ENCODE data around the gene DISP3. TPM values are rescaled to one million over a fixed set of nuclear protein-coding genes. Genes with fewer than 3 reads are reported as not detected.

Gene DISP3
- polyA plus RNA-seq, 4 donors: 0.81 to 2.1 (median 1.4) TPM

GRCh38 chr1:11538886-11539285, 59.9 kb downstream of the DISP3 start:
- no peak for DNase-seq (ENCODE audit: low read depth in 4 of 4, low spot score in 3 of 4)

- DNase-seq (ENCODE audit: low read depth in 4 of 4, low spot score in 3 of 4): no peak
Measured at GRCh38 chr1:11539850-11540772, 61.2 kb downstream of the DISP3 start.

- no peak for DNase-seq (ENCODE audit: low read depth in 4 of 4, low spot score in 3 of 4)
Measured at GRCh38 chr1:11540773-11541160, 61.8 kb downstream of the DISP3 start.

- DNase-seq (ENCODE audit: low read depth in 4 of 4, low spot score in 3 of 4): no peak
Measured at GRCh38 chr1:11541236-11541635, 62.3 kb downstream of the DISP3 start.

- DNase-seq (ENCODE audit: low read depth in 4 of 4, low spot score in 3 of 4): no peak
Measured at GRCh38 chr1:11541956-11542355, 63.0 kb downstream of the DISP3 start.

GRCh38 chr1:11543392-11543791, 64.4 kb downstream of the DISP3 start:
- no peak for DNase-seq (ENCODE audit: low read depth in 4 of 4, low spot score in 3 of 4)

- no peak for DNase-seq (ENCODE audit: low read depth in 4 of 4, low spot score in 3 of 4)
Measured at GRCh38 chr1:11543796-11544195, 64.8 kb downstream of the DISP3 start.

- no peak for DNase-seq (ENCODE audit: low read depth in 4 of 4, low spot score in 3 of 4)
Measured at GRCh38 chr1:11546456-11546855, 67.5 kb downstream of the DISP3 start.

- DNase-seq (ENCODE audit: low read depth in 4 of 4, low spot score in 3 of 4): peak; percentile 77 to 93 (median 86)
Measured at GRCh38 chr1:11550664-11551283, 71.8 kb downstream of the DISP3 start.

- DNase-seq (ENCODE audit: low read depth in 4 of 4, low spot score in 3 of 4): no peak
Measured at GRCh38 chr1:11558276-11558675, 79.3 kb downstream of the DISP3 start.

GRCh38 chr1:11558871-11559590, 80.1 kb downstream of the DISP3 start:
- DNase-seq (ENCODE audit: low read depth in 4 of 4, low spot score in 3 of 4): no peak

GRCh38 chr1:11559591-11559970, 80.6 kb downstream of the DISP3 start:
- no peak for DNase-seq (ENCODE audit: low read depth in 4 of 4, low spot score in 3 of 4)

- no peak for DNase-seq (ENCODE audit: low read depth in 4 of 4, low spot score in 3 of 4)
Measured at GRCh38 chr1:11560061-11560460, 81.1 kb downstream of the DISP3 start.

GRCh38 chr1:11561740-11562139, 82.8 kb downstream of the DISP3 start:
- no peak for DNase-seq (ENCODE audit: low read depth in 4 of 4, low spot score in 3 of 4)

- no peak for DNase-seq (ENCODE audit: low read depth in 4 of 4, low spot score in 3 of 4)
Measured at GRCh38 chr1:11562664-11563063, 83.7 kb downstream of the DISP3 start.

- peak in 2 of 4 donors; percentile 7 to 14 for DNase-seq (ENCODE audit: low read depth in 4 of 4, low spot score in 3 of 4)
Measured at GRCh38 chr1:11563560-11564069, 84.7 kb downstream of the DISP3 start.

- no peak for DNase-seq (ENCODE audit: low read depth in 4 of 4, low spot score in 3 of 4)
Measured at GRCh38 chr1:11564237-11564636, 85.3 kb downstream of the DISP3 start.

GRCh38 chr1:11566042-11566850, 87.3 kb downstream of the DISP3 start:
- no peak for DNase-seq (ENCODE audit: low read depth in 4 of 4, low spot score in 3 of 4)

- DNase-seq (ENCODE audit: low read depth in 4 of 4, low spot score in 3 of 4): no peak
Measured at GRCh38 chr1:11567244-11568065, 88.5 kb downstream of the DISP3 start.

Measured in left renal pelvis (tissue), 4 donors.